Measurements from ENCODE around the gene RPL29. TPM values are rescaled to one million over a fixed set of nuclear protein-coding genes. Genes with fewer than 3 reads are reported as not detected.

Gene RPL29
- total RNA-seq, 2 experiments from 2014 or later = 1,843 to 1,901 TPM

DNA sequence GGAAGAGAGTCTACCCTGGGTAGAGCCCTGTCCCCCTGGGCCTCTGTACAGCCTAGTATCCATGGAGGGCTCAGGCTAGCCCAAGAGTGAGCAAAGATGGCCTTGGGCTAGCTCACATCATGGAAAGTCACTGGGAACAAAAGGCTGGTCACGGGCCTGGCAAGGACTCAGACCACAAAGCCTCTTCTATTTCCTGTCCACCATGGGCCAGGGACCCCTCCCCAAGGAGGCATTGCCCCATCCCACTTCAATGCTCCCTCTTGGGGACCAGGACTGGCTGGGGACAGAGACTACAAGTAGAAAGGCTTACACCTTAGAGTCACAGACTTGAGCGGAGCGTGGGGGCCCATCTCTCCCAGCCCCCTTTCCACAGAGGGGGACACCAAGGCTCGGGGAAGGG, 43.7 kb upstream of the RPL29 start:
- H3K27ac Mint-ChIP-seq = no peak overlapping the region
- H3K4me1 Mint-ChIP-seq (ENCODE audit: low read depth) = peaks cover 7% of the 10 kb centered on the region
- Histone ChIP-seq H3K4me1 (ENCODE audit: insufficient read depth, low read length) (peaks cover 17% of the 10 kb centered on the region), H3K27ac (ENCODE audit: low read depth in 1 of 2, low read length in 2 of 2) (no peak overlapping the region), H3K9me3 (ENCODE audit: control insufficient read depth in 1 of 2, insufficient read depth in 1 of 2, low read length in 2 of 2) (no peaks in the 10 kb centered on the region), H3K27me3 (ENCODE audit: control insufficient read depth in 1 of 2, insufficient read depth in 2 of 2, low read length in 2 of 2) (no peaks in the 10 kb centered on the region), H3K4me3 (ENCODE audit: low read length) (no peak overlapping the region), H3K36me3 (ENCODE audit: insufficient read depth, low read length) (no peaks in the 10 kb centered on the region)
- ATAC-seq (ENCODE audit: poor library complexity) = no peak
- DNase-seq = no peak
- H3K9me3 Mint-ChIP-seq = no peaks in the 10 kb centered on the region
- ChIA-PET CTCF (no interaction called here), POLR2A (no interaction called here)
- intact Hi-C loops (cut with DNase I, micrococcal nuclease) = no loop called here
- H3K4me3 Mint-ChIP-seq = no peak overlapping the region
- TF ChIP-seq, protein P1, sequence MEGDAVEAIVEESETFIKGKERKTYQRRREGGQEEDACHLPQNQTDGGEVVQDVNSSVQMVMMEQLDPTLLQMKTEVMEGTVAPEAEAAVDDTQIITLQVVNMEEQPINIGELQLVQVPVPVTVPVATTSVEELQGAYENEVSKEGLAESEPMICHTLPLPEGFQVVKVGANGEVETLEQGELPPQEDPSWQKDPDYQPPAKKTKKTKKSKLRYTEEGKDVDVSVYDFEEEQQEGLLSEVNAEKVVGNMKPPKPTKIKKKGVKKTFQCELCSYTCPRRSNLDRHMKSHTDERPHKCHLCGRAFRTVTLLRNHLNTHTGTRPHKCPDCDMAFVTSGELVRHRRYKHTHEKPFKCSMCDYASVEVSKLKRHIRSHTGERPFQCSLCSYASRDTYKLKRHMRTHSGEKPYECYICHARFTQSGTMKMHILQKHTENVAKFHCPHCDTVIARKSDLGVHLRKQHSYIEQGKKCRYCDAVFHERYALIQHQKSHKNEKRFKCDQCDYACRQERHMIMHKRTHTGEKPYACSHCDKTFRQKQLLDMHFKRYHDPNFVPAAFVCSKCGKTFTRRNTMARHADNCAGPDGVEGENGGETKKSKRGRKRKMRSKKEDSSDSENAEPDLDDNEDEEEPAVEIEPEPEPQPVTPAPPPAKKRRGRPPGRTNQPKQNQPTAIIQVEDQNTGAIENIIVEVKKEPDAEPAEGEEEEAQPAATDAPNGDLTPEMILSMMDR (IDR thresholded peaks at IDR 0.05) = no peak
- no peaks in the 10 kb centered on the region for H3K27me3 Mint-ChIP-seq
- H3K36me3 Mint-ChIP-seq (ENCODE audit: low read depth) = no peaks in the 10 kb centered on the region

DNA sequence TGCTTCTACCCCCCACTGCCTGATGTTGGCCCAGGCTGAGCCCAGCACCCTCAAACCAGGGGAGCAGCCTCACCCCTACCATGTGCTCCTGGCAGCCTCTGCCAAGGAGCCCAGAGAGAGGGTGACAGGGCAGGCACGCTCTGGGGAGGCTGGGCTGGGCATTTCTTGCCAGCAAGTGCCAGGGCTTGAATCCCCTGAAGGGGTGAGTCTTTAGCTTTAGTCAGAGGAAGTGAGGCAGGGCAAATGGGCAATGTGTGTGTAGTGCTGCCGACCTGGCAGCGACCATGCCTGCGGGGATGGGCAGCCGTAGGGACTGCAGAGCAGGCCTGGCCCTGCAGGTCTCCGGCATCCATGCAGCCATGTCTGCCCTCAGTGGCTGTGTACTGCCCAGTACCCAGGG, 42.5 kb upstream of the RPL29 start:
- no peak for ATAC-seq (ENCODE audit: poor library complexity)
- Histone ChIP-seq H3K9me3 (ENCODE audit: control insufficient read depth in 1 of 2, insufficient read depth in 1 of 2, low read length in 2 of 2) (no peaks in the 10 kb centered on the region), H3K4me1 (ENCODE audit: insufficient read depth, low read length) (peaks cover 6% of the 10 kb centered on the region), H3K36me3 (ENCODE audit: insufficient read depth, low read length) (no peaks in the 10 kb centered on the region), H3K27me3 (ENCODE audit: control insufficient read depth in 1 of 2, insufficient read depth in 2 of 2, low read length in 2 of 2) (no peaks in the 10 kb centered on the region), H3K4me3 (ENCODE audit: low read length) (no peak overlapping the region), H3K27ac (ENCODE audit: low read depth in 1 of 2, low read length in 2 of 2) (no peak overlapping the region)
- DNase-seq = no peak
- CTCF ChIA-PET = interaction anchor here (0.5 kb wide), 1 partner anchor 37 kb away, joined by 3 read pairs; no protein-coding TSS in a partner anchor
- Mint-ChIP-seq H3K9me3 (no peaks in the 10 kb centered on the region), H3K4me1 (ENCODE audit: low read depth) (peaks cover 7% of the 10 kb centered on the region), H3K27ac (no peak overlapping the region), H3K36me3 (ENCODE audit: low read depth) (no peaks in the 10 kb centered on the region), H3K27me3 (no peaks in the 10 kb centered on the region), H3K4me3 (no peak overlapping the region)
- TF ChIP-seq, protein P1 (IDR thresholded peaks at IDR 0.05) = no peak
- POLR2A ChIA-PET = interaction anchor here (1.1 kb wide), 1 partner anchor 18 kb away, joined by 3 read pairs; the partner anchor contains the start of gene DUSP7
- intact Hi-C loops (cut with DNase I, micrococcal nuclease) = no loop called here

DNA sequence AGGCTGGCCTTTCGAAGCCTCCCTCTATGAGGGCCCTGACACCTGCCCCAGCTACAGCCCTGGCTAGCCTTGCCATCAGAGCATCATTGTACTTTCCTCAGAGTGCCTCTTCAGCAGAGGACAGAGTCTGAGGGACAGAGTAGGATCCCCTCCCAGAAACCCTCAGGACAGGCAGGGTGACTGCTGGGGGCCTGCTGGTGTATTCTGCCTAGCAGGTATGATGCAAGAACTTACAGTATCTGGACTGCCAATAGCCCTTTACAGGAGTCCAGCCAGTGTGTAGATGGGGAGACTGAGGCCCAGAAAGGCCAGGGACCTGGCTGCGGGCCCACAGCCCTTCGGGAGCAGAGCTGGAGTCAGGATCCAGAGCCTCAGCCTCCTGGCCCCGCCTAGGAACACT, 41.6 kb upstream of the RPL29 start:
- H3K27me3 ChIP-seq (ENCODE audit: control insufficient read depth in 1 of 2, insufficient read depth in 2 of 2, low read length in 2 of 2) = no peaks in the 10 kb centered on the region
- Mint-ChIP-seq H3K4me1 (ENCODE audit: low read depth) (peaks cover 7% of the 10 kb centered on the region), H3K36me3 (ENCODE audit: low read depth) (no peaks in the 10 kb centered on the region), H3K4me3 (no peak overlapping the region), H3K9me3 (no peaks in the 10 kb centered on the region), H3K27ac (no peak overlapping the region), H3K27me3 (no peaks in the 10 kb centered on the region)
- ATAC-seq (ENCODE audit: poor library complexity) (no peak), DNase-seq (no peak)
- H3K36me3 ChIP-seq (ENCODE audit: insufficient read depth, low read length) = no peaks in the 10 kb centered on the region
- no peak overlapping the region for H3K4me3 ChIP-seq (ENCODE audit: low read length)
- H3K9me3 ChIP-seq (ENCODE audit: control insufficient read depth in 1 of 2, insufficient read depth in 1 of 2, low read length in 2 of 2) = no peaks in the 10 kb centered on the region
- intact Hi-C loops (cut with DNase I, micrococcal nuclease) = loop anchor here in 1 of 2 experiments (2.0 kb wide), 1 partner anchor 86 kb away; no protein-coding TSS in a partner anchor
- H3K4me1 ChIP-seq (ENCODE audit: insufficient read depth, low read length) = peaks cover 6% of the 10 kb centered on the region
- H3K27ac ChIP-seq (ENCODE audit: low read depth in 1 of 2, low read length in 2 of 2) = no peak overlapping the region
- POLR2A ChIA-PET = interaction anchor here (1.1 to 1.6 kb wide), 2 partner anchors 19 to 86 kb away, joined by 3 read pairs; partner anchors contain the start of gene DUSP7
- CTCF ChIA-PET = interaction anchor here (1.0 kb wide), 1 partner anchor 86 kb away, joined by 7 read pairs; no protein-coding TSS in a partner anchor
- TF ChIP-seq, protein P1 (IDR thresholded peaks at IDR 0.05) = no peak

Measured in CD4-positive, alpha-beta T cell (primary cell).